Measurements from ENCODE around the gene MCAM.

MCAM gene

GRCh38 chr11:119361941-119362725, 45.2 kb upstream of the MCAM start:
- Histone ChIP-seq H3K36me3 (peaks cover 16% of the 10 kb centered on the region), H3K4me3 (ENCODE audit: low read depth, low read length) (no peak overlapping the region), H3K9me3 (0 out of 2 replicates have a peak, but pooled peaks cover 2% of the 10 kb centered on the region), H3K27me3 (no peaks in the 10 kb centered on the region), H3K4me1 (peaks cover 15% of the 10 kb centered on the region)
- no peak for TF ChIP-seq CTCF (IDR thresholded peaks at IDR 0.05; ENCODE audit: low read depth, low read length)
- DNase-seq = no peak

GRCh38 chr11:119361056-119361787, 44.3 kb upstream of the MCAM start:
- no peak for DNase-seq
- Histone ChIP-seq H3K4me1 (peaks cover 15% of the 10 kb centered on the region), H3K4me3 (ENCODE audit: low read depth, low read length) (no peak overlapping the region), H3K36me3 (peaks cover 16% of the 10 kb centered on the region), H3K9me3 (0 out of 2 replicates have a peak, but pooled peaks cover 2% of the 10 kb centered on the region), H3K27me3 (no peaks in the 10 kb centered on the region)
- TF ChIP-seq CTCF (IDR thresholded peaks at IDR 0.05; ENCODE audit: low read depth, low read length) = no peak

GRCh38 chr11:119359365-119360214, 42.7 kb upstream of the MCAM start:
- Histone ChIP-seq H3K9me3 (0 out of 2 replicates have a peak, but pooled peaks cover 2% of the 10 kb centered on the region), H3K4me3 (ENCODE audit: low read depth, low read length) (no peak overlapping the region), H3K36me3 (peaks cover 16% of the 10 kb centered on the region), H3K4me1 (peaks cover 15% of the 10 kb centered on the region), H3K27me3 (no peaks in the 10 kb centered on the region)
- DNase-seq = no peak
- TF ChIP-seq CTCF (IDR thresholded peaks at IDR 0.05; ENCODE audit: low read depth, low read length) = no peak

GRCh38 chr11:119357074-119357473, 40.1 kb upstream of the MCAM start:
- peak overlapping the region; percentile 68 for H3K4me3 ChIP-seq (ENCODE audit: low read depth, low read length)
- H3K4me1 ChIP-seq = peaks cover 16% of the 10 kb centered on the region
- no peak for TF ChIP-seq CTCF (IDR thresholded peaks at IDR 0.05; ENCODE audit: low read depth, low read length)
- no peaks in the 10 kb centered on the region for H3K27me3 ChIP-seq
- no peaks in the 10 kb centered on the region for H3K9me3 ChIP-seq
- H3K36me3 ChIP-seq = peaks cover 16% of the 10 kb centered on the region
- no peak for DNase-seq

GRCh38 chr11:119356349-119357031, 39.6 kb upstream of the MCAM start:
- H3K4me1 ChIP-seq = peaks cover 11% of the 10 kb centered on the region
- H3K9me3 ChIP-seq = no peaks in the 10 kb centered on the region
- peaks cover 16% of the 10 kb centered on the region for H3K36me3 ChIP-seq
- peak overlapping the region; percentile 68 for H3K4me3 ChIP-seq (ENCODE audit: low read depth, low read length)
- peak; percentile 90 for DNase-seq
- no peaks in the 10 kb centered on the region for H3K27me3 ChIP-seq
- peak; percentile 81 for TF ChIP-seq CTCF (IDR thresholded peaks at IDR 0.05; ENCODE audit: low read depth, low read length)
